Liver (tissue), 3 donors: ENCODE data around the gene ELOVL4.

ENCODE experiments used
- CTCF ChIP-seq: fragments of 150-350 bp; IDR thresholded peaks from 2 replicates; pipeline ENCODE4 v1.5.1; 2017; ENCODE audit warnings: improper control_type of control experiment, low read depth, low read length; ENCODE audit not compliant: missing input control
- REST ChIP-seq: IDR thresholded peaks from 2 replicates; pipeline ENCODE4 v1.6.1; 2016; ENCODE audit warnings: antibody characterized with exemption, mild to moderate bottlenecking
- TAF1 ChIP-seq: conservative IDR thresholded peaks from 2 replicates; pipeline ENCODE4 v1.6.1; 2016; ENCODE audit warnings: antibody characterized with exemption, mild to moderate bottlenecking
- ZBTB33 ChIP-seq: IDR thresholded peaks from 2 replicates; pipeline ENCODE4 v1.6.1; 2016; ENCODE audit warnings: antibody characterized with exemption
- donor health status: healthy.
- donor health status: healthy.

- TF ChIP-seq TAF1 (no peak), ZBTB33 (no peak), REST (no peak), CTCF (no peak)
Measured at GRCh38 chr6:79896075-79896449, 51.3 kb downstream of the ELOVL4 start.
